GM23338 (cell line): ENCODE data around the gene PPFIA2. TPM values are rescaled to one million over a fixed set of nuclear protein-coding genes. Genes with fewer than 3 reads are reported as not detected.

Source experiments
- ATAC-seq: fragments of 200-7000 bp; cut with Tn5 transposase; 3 replicates; pipeline ENCODE4 v1.9.1; 2020
- DNase-seq: peaks from one replicate; pipeline ENCODE4 v3.0.0-alpha.2; 2015; ENCODE audit warnings: low spot score
- H2AFZ ChIP-seq: fragments of 200-600 bp; sonication (generic); 2 replicates; pipeline ENCODE4 v1.8.0; 2016; ENCODE audit warnings: antibody characterized with exemption, mild to moderate bottlenecking, moderate library complexity
- H3F3A ChIP-seq: fragments of 200-600 bp; sonication (generic); replicated peaks from 2 replicates; pipeline ENCODE4 v1.8.0; 2017; ENCODE audit warnings: antibody characterized with exemption, mixed run types, low read depth
- H3K27ac ChIP-seq: fragments of 200-600 bp; sonication (generic); 2 replicates; pipeline ENCODE4 v1.6.1; 2016; ENCODE audit warnings: low read depth
- H3K27me3 ChIP-seq: fragments of 200-600 bp; sonication (generic); 2 replicates; pipeline ENCODE4 v1.8.0; 2016; ENCODE audit warnings: mild to moderate bottlenecking, mixed run types, moderate library complexity; ENCODE audit not compliant: insufficient read depth
- H3K36me3 ChIP-seq: fragments of 200-600 bp; sonication (generic); 2 replicates; pipeline ENCODE4 v1.8.0; 2016; ENCODE audit warnings: mild to moderate bottlenecking; ENCODE audit not compliant: insufficient read depth
- H3K4me1 ChIP-seq: fragments of 200-600 bp; sonication (generic); 2 replicates; pipeline ENCODE4 v1.8.0; 2016; ENCODE audit warnings: mild to moderate bottlenecking, moderate library complexity; ENCODE audit not compliant: insufficient read depth
- H3K4me2 ChIP-seq: fragments of 200-600 bp; sonication (generic); 2 replicates; pipeline ENCODE4 v1.7.1; 2017; ENCODE audit warnings: mixed run types
- H3K4me3 ChIP-seq: fragments of 200-600 bp; sonication (generic); 2 replicates; pipeline ENCODE4 v1.6.1; 2016; ENCODE audit warnings: mixed run types
- H3K79me2 ChIP-seq: fragments of 200-600 bp; sonication (generic); replicated peaks from 2 replicates; pipeline ENCODE4 v1.8.0; 2017; ENCODE audit warnings: mild to moderate bottlenecking; ENCODE audit not compliant: insufficient read depth
- H3K9me2 ChIP-seq: fragments of 200-600 bp; sonication (generic); 2 replicates; pipeline ENCODE4 v1.8.0; 2017; ENCODE audit not compliant: insufficient read depth
- H4K20me1 ChIP-seq: fragments of 200-600 bp; sonication (generic); replicated peaks from 2 replicates; pipeline ENCODE4 v1.8.0; 2017; ENCODE audit warnings: mild to moderate bottlenecking; ENCODE audit not compliant: insufficient read depth
- H3K27ac Mint-ChIP-seq: 2 replicates; pipeline ENCODE4 v1.8.0; 2020; ENCODE audit warnings: inconsistent platforms, mild to moderate bottlenecking, moderate library complexity, mixed read lengths
- H3K27me3 Mint-ChIP-seq: 3 replicates; pipeline ENCODE4 v1.8.0; 2022; ENCODE audit warnings: low read depth, mild to moderate bottlenecking, moderate library complexity, mixed read lengths, inconsistent platforms; ENCODE audit not compliant: insufficient read depth, poor library complexity
- H3K36me3 Mint-ChIP-seq: 3 replicates; pipeline ENCODE4 v1.8.0; 2021; ENCODE audit warnings: low read depth, mild to moderate bottlenecking, inconsistent platforms, moderate library complexity, mixed read lengths
- H3K4me1 Mint-ChIP-seq: 3 replicates; pipeline ENCODE4 v1.8.0; 2020; ENCODE audit warnings: mild to moderate bottlenecking, inconsistent platforms, mixed read lengths
- H3K4me3 Mint-ChIP-seq: 3 replicates; pipeline ENCODE4 v1.8.0; 2021; ENCODE audit warnings: moderate library complexity, mild to moderate bottlenecking, inconsistent platforms, mixed read lengths
- H3K9me3 Mint-ChIP-seq: 3 replicates; pipeline ENCODE4 v1.8.0; 2020; ENCODE audit warnings: moderate library complexity, mild to moderate bottlenecking, inconsistent platforms, mixed read lengths
- CREB1 ChIP-seq: fragments of 250-450 bp; sonication (Bioruptor Pico); IDR thresholded peaks from 2 replicates; pipeline ENCODE4 v1.5.0; 2020; ENCODE audit warnings: low read depth, mild to moderate bottlenecking, moderate library complexity
- ETS1 ChIP-seq: IDR thresholded peaks from 2 replicates; pipeline ENCODE4 v1.6.1; 2016; ENCODE audit warnings: antibody characterized with exemption
- EZH2 ChIP-seq: fragments of 200-600 bp; sonication (generic); IDR thresholded peaks from one replicate; pipeline ENCODE4 v1.8.0; 2017; ENCODE audit warnings: antibody characterized with exemption, mild to moderate bottlenecking, low read depth; ENCODE audit not compliant: unreplicated experiment
- EZH2phosphoT487 ChIP-seq: fragments of 200-600 bp; sonication (generic); IDR thresholded peaks from one replicate; pipeline ENCODE4 v1.8.1; 2018; ENCODE audit warnings: antibody characterized with exemption; ENCODE audit not compliant: unreplicated experiment
- JUNB ChIP-seq: IDR thresholded peaks from one replicate; pipeline ENCODE4 v1.6.1; 2016; ENCODE audit warnings: antibody characterized with exemption; ENCODE audit not compliant: unreplicated experiment
- NANOG ChIP-seq: IDR thresholded peaks from 2 replicates; pipeline ENCODE4 v1.6.1; 2016; ENCODE audit warnings: antibody characterized with exemption, borderline replicate concordance
- POLR2AphosphoS5 ChIP-seq: IDR thresholded peaks from 2 replicates; pipeline ENCODE4 v1.6.1; 2016; ENCODE audit warnings: antibody characterized with exemption, low read depth
- REST ChIP-seq: IDR thresholded peaks from one replicate; pipeline ENCODE4 v1.6.1; 2018; ENCODE audit warnings: antibody characterized with exemption; ENCODE audit not compliant: unreplicated experiment
- STAT1 ChIP-seq: IDR thresholded peaks from one replicate; pipeline ENCODE4 v1.6.1; 2016; ENCODE audit warnings: antibody characterized with exemption; ENCODE audit not compliant: unreplicated experiment
- ZNF114 ChIP-seq: fragments of 250-450 bp; sonication (Bioruptor Pico); IDR thresholded peaks from 2 replicates; pipeline ENCODE4 v1.5.0; 2020; ENCODE audit warnings: mild to moderate bottlenecking, moderate library complexity
- ZNF331 ChIP-seq: fragments of 250-450 bp; sonication (Bioruptor Pico); IDR thresholded peaks from 2 replicates; pipeline ENCODE4 v1.5.0; 2020; ENCODE audit warnings: low read depth, mild to moderate bottlenecking, moderate library complexity
- ZNF462 ChIP-seq: fragments of 250-450 bp; sonication (Bioruptor Pico); IDR thresholded peaks from 2 replicates; pipeline ENCODE4 v1.5.0; 2020; ENCODE audit warnings: mild to moderate bottlenecking, moderate library complexity
- polyA plus RNA-seq: library from polyadenylated mRNA; unstranded; fragments of >200 nt; fragmentation: Nextera tagmentation; extraction: Ambion mirVana; gene quantifications from 2 replicates; pipeline ENCODE4 v1.2.1, GENCODE V29; 2016
- total RNA-seq: library from RNA; depleted of rRNA; stranded (reverse); fragments of >200 nt; shearing (Covaris generic); gene quantifications from 2 replicates; pipeline ENCODE4 v1.2.3, GENCODE V29; 2014

Gene PPFIA2
- total and polyA plus RNA-seq, 2 experiments from 2014 or later: 5.4 to 7.2 TPM

- TF ChIP-seq REST: no peak
- no peak for TF ChIP-seq CREB1 (CRISPR knock-in tag)
- no peak for TF ChIP-seq NANOG
- TF ChIP-seq JUNB: no peak
- no peak for TF ChIP-seq ZNF331 (CRISPR knock-in tag)
- TF ChIP-seq STAT1: no peak
- TF ChIP-seq POLR2AphosphoS5: no peak
- TF ChIP-seq ZNF114: no peak
- TF ChIP-seq EZH2: no peak
- no peak for TF ChIP-seq ETS1
Measured at GRCh38 chr12:81359736-81360135, 399.4 kb downstream of the PPFIA2 start (continued).

- ATAC-seq (no peak), DNase-seq (no peak)
- Histone ChIP-seq H3F3A (no peaks in the 10 kb centered on the region), H3K27me3 (no peaks in the 10 kb centered on the region), H3K4me1 (no peaks in the 10 kb centered on the region), H4K20me1 (no peaks in the 10 kb centered on the region), H3K4me3 (no peak overlapping the region), H3K4me2 (no peak overlapping the region), H2AFZ (no peak overlapping the region), H3K9me2 (no peaks in the 10 kb centered on the region), H3K27ac (no peak overlapping the region), H3K36me3 (no peaks in the 10 kb centered on the region), H3K79me2 (no peaks in the 10 kb centered on the region)
- H3K4me3 Mint-ChIP-seq: no peak overlapping the region
- no peaks in the 10 kb centered on the region for H3K9me3 Mint-ChIP-seq
- no peaks in the 10 kb centered on the region for H3K36me3 Mint-ChIP-seq
- TF ChIP-seq EZH2 (no peak), ZNF462 (CRISPR knock-in tag) (no peak), CREB1 (CRISPR knock-in tag) (no peak), ETS1 (no peak), NANOG (no peak), EZH2phosphoT487 (no peak), ZNF114 (no peak), ZNF331 (CRISPR knock-in tag) (no peak), STAT1 (no peak), JUNB (no peak)
- no peak overlapping the region for H3K27ac Mint-ChIP-seq
- peaks cover 4% of the 10 kb centered on the region; the same call in 1 of the 3 replicates for H3K4me1 Mint-ChIP-seq
- no peaks in the 10 kb centered on the region for H3K27me3 Mint-ChIP-seq
Measured at GRCh38 chr12:81354327-81354932, 404.7 kb downstream of the PPFIA2 start.
